ENCODE data around the gene FGFBP2.

FGFBP2 gene

GRCh38 chr4:16000708-16001483 lies 37.9 kb upstream of the FGFBP2 start:
- TF ChIP-seq CTCF (conservative IDR thresholded peaks at IDR 0.05), result no peak
- no peak overlapping the region for H3K27ac ChIP-seq

GRCh38 chr4:15996773-15997172 lies 33.8 kb upstream of the FGFBP2 start:
- H3K27ac ChIP-seq, result no peak overlapping the region
- no peak for TF ChIP-seq CTCF (conservative IDR thresholded peaks at IDR 0.05)

- no peak for TF ChIP-seq CTCF (conservative IDR thresholded peaks at IDR 0.05)
Measured at GRCh38 chr4:15995826-15996225, 32.9 kb upstream of the FGFBP2 start.

GRCh38 chr4:15992167-15992485 lies 29.2 kb upstream of the FGFBP2 start:
- no peak for TF ChIP-seq CTCF (conservative IDR thresholded peaks at IDR 0.05)
- no peak overlapping the region for H3K27ac ChIP-seq

More at GRCh38 chr4:15995826-15996225, 32.9 kb upstream of the FGFBP2 start:
- no peak overlapping the region for H3K27ac ChIP-seq

- H3K27ac ChIP-seq, result no peak overlapping the region
- no peak for TF ChIP-seq CTCF (conservative IDR thresholded peaks at IDR 0.05)
Measured at GRCh38 chr4:15990570-15991285, 27.8 kb upstream of the FGFBP2 start.

GRCh38 chr4:15989424-15989823 lies 26.4 kb upstream of the FGFBP2 start:
- no peak for TF ChIP-seq CTCF (conservative IDR thresholded peaks at IDR 0.05)

GRCh38 chr4:15988222-15988621 lies 25.2 kb upstream of the FGFBP2 start:
- no peak overlapping the region for H3K27ac ChIP-seq
- no peak for TF ChIP-seq CTCF (conservative IDR thresholded peaks at IDR 0.05)

More at GRCh38 chr4:15989424-15989823, 26.4 kb upstream of the FGFBP2 start:
- no peak overlapping the region for H3K27ac ChIP-seq

Measured in VCaP (cell line).